SW480 (cell line): ENCODE data around the gene SLC35B3.
"Not testable (repeated sequence)": the region's sequence is repeated elsewhere in the genome, so short reads cannot be mapped to it uniquely, and the experiment has no call there.

Source experiments
- DNase-seq: peaks from one replicate; pipeline ENCODE4 v3.0.0-alpha.2; 2016; ENCODE audit warnings: low spot score

SLC35B3 gene

GRCh38 chr6:8414844-8415243 lies 20.5 kb downstream of the SLC35B3 start:
- DNase-seq: no peak

- DNase-seq: not testable (repeated sequence)
Measured at GRCh38 chr6:8405946-8406345, 29.4 kb downstream of the SLC35B3 start.

GRCh38 chr6:8402546-8402945 lies 32.8 kb downstream of the SLC35B3 start:
- no peak for DNase-seq

- DNase-seq: no peak
Measured at GRCh38 chr6:8400663-8401062, 34.7 kb downstream of the SLC35B3 start.

- DNase-seq: no peak
Measured at GRCh38 chr6:8392569-8392968, 42.8 kb downstream of the SLC35B3 start.

GRCh38 chr6:8391934-8392333 lies 43.4 kb downstream of the SLC35B3 start:
- no peak for DNase-seq

GRCh38 chr6:8389036-8389818 lies 46.1 kb downstream of the SLC35B3 start:
- DNase-seq: no peak

GRCh38 chr6:8387942-8388437 lies 47.4 kb downstream of the SLC35B3 start:
- no peak for DNase-seq

- no peak for DNase-seq
Measured at GRCh38 chr6:8383584-8383983, 51.8 kb downstream of the SLC35B3 start.

GRCh38 chr6:8382434-8382833 lies 52.9 kb downstream of the SLC35B3 start:
- DNase-seq: no peak

- DNase-seq: no peak
Measured at GRCh38 chr6:8375916-8376315, 59.4 kb downstream of the SLC35B3 start.
